ENCODE results near the gene MGAT4D. TPM values are rescaled to one million over a fixed set of nuclear protein-coding genes. Genes with fewer than 3 reads are reported as not detected.
A peak's percentile ranks its signal among the peaks of the same experiment; 100 is the strongest.
"Not testable (repeated sequence)": the region's sequence is repeated elsewhere in the genome, so short reads cannot be mapped to it uniquely, and the experiment has no call there.

Gene MGAT4D
- total and polyA plus RNA-seq, 8 donors, result 0.43 TPM; not detected in 7

DNA sequence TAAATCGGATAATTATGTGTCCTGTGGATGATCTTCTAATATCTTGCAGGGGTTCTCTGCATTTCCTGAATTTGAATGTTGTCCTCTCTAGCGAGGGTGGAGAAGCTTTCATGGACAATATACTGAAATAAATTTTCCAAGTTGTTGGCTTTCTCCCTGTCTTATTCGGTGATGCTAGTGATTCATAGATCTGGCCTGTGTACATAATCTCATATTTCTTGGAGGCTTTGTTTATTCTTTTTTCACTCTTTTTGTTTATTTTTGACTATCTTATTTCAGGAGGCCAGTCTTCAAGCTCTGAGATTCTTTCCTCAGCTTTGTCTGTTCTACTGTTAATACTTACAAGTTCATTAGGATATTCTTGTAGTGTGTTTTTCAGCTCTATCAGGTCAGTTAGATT is 49.9 kb downstream of the MGAT4D start:
- Histone ChIP-seq H3K36me3 (no peaks in the 10 kb centered on the region), H3K27me3 (no peaks in the 10 kb centered on the region), H3K4me3 (no peak overlapping the region), H3K27ac (no peak overlapping the region), H3K4me1 (no peaks in the 10 kb centered on the region), H3K9me3 (no peaks in the 10 kb centered on the region)
- FAIRE-seq (no peak), DNase-seq (no peak), ATAC-seq (no peak)
- intact Hi-C loops (cut with DNase I), result no loop called here
- TF ChIP-seq, protein P1, sequence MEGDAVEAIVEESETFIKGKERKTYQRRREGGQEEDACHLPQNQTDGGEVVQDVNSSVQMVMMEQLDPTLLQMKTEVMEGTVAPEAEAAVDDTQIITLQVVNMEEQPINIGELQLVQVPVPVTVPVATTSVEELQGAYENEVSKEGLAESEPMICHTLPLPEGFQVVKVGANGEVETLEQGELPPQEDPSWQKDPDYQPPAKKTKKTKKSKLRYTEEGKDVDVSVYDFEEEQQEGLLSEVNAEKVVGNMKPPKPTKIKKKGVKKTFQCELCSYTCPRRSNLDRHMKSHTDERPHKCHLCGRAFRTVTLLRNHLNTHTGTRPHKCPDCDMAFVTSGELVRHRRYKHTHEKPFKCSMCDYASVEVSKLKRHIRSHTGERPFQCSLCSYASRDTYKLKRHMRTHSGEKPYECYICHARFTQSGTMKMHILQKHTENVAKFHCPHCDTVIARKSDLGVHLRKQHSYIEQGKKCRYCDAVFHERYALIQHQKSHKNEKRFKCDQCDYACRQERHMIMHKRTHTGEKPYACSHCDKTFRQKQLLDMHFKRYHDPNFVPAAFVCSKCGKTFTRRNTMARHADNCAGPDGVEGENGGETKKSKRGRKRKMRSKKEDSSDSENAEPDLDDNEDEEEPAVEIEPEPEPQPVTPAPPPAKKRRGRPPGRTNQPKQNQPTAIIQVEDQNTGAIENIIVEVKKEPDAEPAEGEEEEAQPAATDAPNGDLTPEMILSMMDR (IDR thresholded peaks at IDR 0.05), result no peak
- WGBS, 2 donors, result 40 to 52% methylated on average over 3 of the region's 3 CpGs

DNA sequence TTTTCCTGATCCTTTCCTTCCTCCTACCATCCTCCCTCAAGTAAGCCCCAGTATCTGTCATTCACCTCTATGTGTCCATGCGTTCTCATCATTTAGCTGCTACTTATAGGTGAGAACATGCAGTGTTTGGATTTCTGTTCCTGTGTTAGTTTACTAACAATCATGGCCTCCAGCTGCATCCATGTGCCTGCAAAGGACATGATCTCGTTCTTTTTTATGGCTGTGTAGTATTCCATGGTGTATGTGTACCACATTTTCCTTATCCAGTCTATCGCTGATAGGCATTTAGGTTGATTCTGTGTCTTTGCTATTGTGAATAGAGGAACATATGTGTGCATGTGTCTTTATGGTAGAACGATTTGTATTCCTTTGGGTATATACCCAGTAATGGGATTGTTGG is 53.7 kb downstream of the MGAT4D start:
- H3K27ac ChIP-seq; H3K36me3 ChIP-seq; H3K4me3 ChIP-seq; ATAC-seq; FAIRE-seq; H3K9me3 ChIP-seq; H3K27me3 ChIP-seq; DNase-seq; intact Hi-C loops (cut with DNase I); H3K4me1 ChIP-seq: not testable (repeated sequence)
- WGBS, 2 donors, result 79 to 86% methylated on average over 4 of the region's 4 CpGs

DNA sequence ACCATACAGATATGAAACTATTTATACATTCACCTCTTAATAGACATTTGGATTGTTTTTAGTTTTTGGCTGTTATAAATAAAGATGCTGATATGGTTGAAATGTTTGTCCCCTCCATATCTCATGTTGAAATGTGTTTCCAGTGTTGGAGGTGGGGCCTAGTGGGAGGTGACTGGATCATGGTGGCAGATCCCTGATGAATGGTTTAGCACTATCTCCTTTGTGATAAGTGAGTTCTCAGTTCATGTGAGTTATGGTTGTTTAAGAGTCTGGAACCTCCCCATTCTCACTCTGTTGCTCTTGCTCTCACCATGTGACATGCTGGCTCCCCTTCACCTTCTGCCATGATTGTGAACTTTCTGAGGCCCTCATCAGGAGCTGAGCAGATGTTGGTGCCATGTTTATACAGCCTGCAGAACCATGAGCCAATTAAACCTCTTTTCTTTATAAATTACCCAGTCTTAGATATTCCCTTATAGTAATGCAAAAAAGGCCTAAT is 58.4 kb downstream of the MGAT4D start:
- intact Hi-C loops (cut with DNase I), result no loop called here
- no peaks in the 10 kb centered on the region for H3K27me3 ChIP-seq
- TF ChIP-seq, protein P1 (IDR thresholded peaks at IDR 0.05), result no peak
- DNase-seq, result no peak
- ATAC-seq, result no peak
- H3K27ac ChIP-seq, result no peak overlapping the region
- H3K36me3 ChIP-seq, result no peaks in the 10 kb centered on the region
- no peak overlapping the region for H3K4me3 ChIP-seq
- FAIRE-seq, result no peak
- H3K4me1 ChIP-seq, result no peaks in the 10 kb centered on the region
- no peaks in the 10 kb centered on the region for H3K9me3 ChIP-seq

DNA sequence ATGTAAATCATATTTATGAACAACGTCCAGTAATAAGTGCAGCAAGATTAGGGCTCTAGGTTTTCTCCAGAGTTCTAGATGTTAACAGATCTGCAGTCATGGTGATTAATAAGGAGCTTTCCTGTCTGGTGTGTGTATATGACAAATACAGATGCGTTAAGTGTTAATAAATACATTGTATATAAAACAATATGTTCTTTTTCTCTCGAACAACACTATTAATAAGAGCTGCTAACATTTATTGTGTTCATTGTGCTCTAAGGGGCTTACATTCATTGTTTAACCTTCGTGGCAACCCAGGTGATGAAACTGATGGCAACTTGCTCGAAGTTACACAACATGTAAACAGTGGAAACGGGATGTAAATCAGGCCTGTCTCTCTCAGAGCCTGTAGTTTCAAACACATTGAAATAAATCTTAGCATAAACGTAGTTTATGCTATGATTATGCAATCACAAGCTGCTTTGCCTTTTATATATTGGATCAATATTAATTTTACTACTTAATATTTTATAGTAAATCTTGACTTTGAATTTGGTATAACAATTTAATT is 70.1 kb downstream of the MGAT4D start:
- TF ChIP-seq, protein P1 (IDR thresholded peaks at IDR 0.05), result no peak
- intact Hi-C loops (cut with DNase I), result no loop called here
- WGBS, 2 donors, result 20 to 25% methylated on average over 7 of the region's 7 CpGs
- Histone ChIP-seq H3K9me3 (no peaks in the 10 kb centered on the region), H3K27me3 (no peaks in the 10 kb centered on the region), H3K36me3 (no peaks in the 10 kb centered on the region), H3K4me3 (peak overlapping the region; percentile 45 to 68 (median 56)), H3K27ac (peak overlapping the region in 1 of 4 donors; percentile 4), H3K4me1 (no peaks in the 10 kb centered on the region)
- DNase-seq, result peak in 1 of 6 donors; percentile 35
- peak in 1 of 4 donors; percentile 15 for ATAC-seq
- no peak for FAIRE-seq

DNA sequence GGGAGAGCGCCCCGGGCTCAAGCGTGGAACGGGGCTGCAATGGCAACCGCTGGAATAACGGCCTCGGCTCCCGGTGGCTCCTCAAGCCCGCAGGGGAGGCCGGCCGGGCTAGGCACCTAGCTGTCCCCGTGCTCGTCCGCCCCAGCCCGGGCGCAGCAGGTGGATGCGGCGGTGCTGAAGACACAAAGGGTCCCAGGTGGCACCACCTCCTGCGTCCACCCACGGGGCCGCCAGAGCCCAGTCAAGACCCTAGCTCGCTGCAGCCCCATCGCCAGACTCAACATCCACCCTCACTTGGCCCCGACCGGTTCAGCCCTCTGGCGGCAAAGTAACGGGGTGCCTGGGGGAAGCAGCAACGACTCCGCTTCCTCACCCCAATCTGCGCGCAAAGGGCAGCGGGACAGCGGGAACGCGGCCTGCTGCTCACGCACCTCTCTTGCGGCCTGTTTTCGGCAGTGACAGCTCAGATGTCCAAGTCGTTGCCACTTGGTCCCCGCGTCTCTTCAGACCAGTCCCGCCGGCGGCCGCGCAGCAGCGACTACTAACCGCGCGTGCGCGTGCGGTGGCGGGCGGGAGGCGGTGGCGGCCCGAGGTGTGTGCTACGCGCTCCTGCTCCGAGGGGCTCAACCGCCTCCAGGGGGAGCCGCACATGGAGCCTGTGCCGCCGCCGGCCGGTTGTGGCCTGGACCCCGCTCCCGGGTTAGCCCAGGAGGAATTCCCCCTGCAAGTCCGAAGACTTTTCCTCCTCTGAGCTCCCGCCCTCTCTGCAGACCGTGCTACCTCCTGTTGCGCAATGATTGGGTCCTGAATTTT is 70.8 kb downstream of the MGAT4D start, which contains the start of gene CLGN:
TSS of gene CLGN (minus strand) at position 543 of the 813 bp plus-strand sequence. CDS start 14,570 bp downstream, outside the sequence.
- intact Hi-C loops (cut with DNase I), result no loop called here
- FAIRE-seq (no peak), ATAC-seq (peak; percentile 94 to 97 (median 96)), DNase-seq (peak; percentile 65 to 91 (median 71))
- TF ChIP-seq, protein P1 (IDR thresholded peaks at IDR 0.05), result peak in 2 of 4 donors; percentile 11 to 22
- no peaks in the 10 kb centered on the region for H3K4me1 ChIP-seq
- no peaks in the 10 kb centered on the region for H3K27me3 ChIP-seq
- peak within 1 kb of the TSS in 2 of 4 donors; percentile 4 to 6 for H3K27ac ChIP-seq
- no peaks in the 10 kb centered on the region for H3K9me3 ChIP-seq
- WGBS, 2 donors, result 0 to 1% methylated on average over 67 to 73 of the region's 73 CpGs
- H3K36me3 ChIP-seq, result no peaks in the 10 kb centered on the region
- peak within 1 kb of the TSS; percentile 45 to 68 (median 56) for H3K4me3 ChIP-seq

Data from pancreas (tissue), 10 donors.